Measurements from ENCODE around the gene PDILT.

GRCh38 chr16:20314575-20314974, 90.0 kb downstream of the PDILT start:
- TF ChIP-seq SP2 (tag by site-specific recombination; IDR thresholded peaks at IDR 0.05) (no peak), PRDM6 (tag by site-specific recombination; IDR thresholded peaks at IDR 0.05) (no peak), ZNF624 (tag by site-specific recombination; IDR thresholded peaks at IDR 0.05) (no peak), CTCF (tag by site-specific recombination; IDR thresholded peaks at IDR 0.05) (no peak), ZBTB44 (tag by site-specific recombination; IDR thresholded peaks at IDR 0.05) (no peak), MYNN (tag by site-specific recombination; IDR thresholded peaks at IDR 0.05; ENCODE audit: borderline replicate concordance) (no peak), KLF16 (tag by site-specific recombination; IDR thresholded peaks at IDR 0.05) (no peak), ATF2 (tag by site-specific recombination; IDR thresholded peaks at IDR 0.05; ENCODE audit: low read depth) (no peak), RBAK (tag by site-specific recombination; IDR thresholded peaks at IDR 0.05) (no peak), ZNF24 (tag by site-specific recombination; IDR thresholded peaks at IDR 0.05) (no peak), BCL11B (tag by site-specific recombination; IDR thresholded peaks at IDR 0.05; ENCODE audit: low read depth) (no peak)

Data from HEK293 (cell line).